OCI-LY3 (cell line): ENCODE measurements around the gene SLC25A26.

Source experiments
- EZH2phosphoT487 ChIP-seq: fragments of 200-600 bp; shearing (Covaris generic); IDR thresholded peaks from 2 replicates; pipeline ENCODE4 v1.6.1; 2018; ENCODE audit warnings: antibody characterized with exemption, mixed run types, low read depth
- TF ChIP-seq, protein P1 (sequence below): fragments of 200-600, 300-600 bp; sonication (generic); IDR thresholded peaks from 2 replicates; pipeline ENCODE4 v1.5.1; 2014; ENCODE audit warnings: antibody characterized with exemption, low read length, low read depth

DNA sequence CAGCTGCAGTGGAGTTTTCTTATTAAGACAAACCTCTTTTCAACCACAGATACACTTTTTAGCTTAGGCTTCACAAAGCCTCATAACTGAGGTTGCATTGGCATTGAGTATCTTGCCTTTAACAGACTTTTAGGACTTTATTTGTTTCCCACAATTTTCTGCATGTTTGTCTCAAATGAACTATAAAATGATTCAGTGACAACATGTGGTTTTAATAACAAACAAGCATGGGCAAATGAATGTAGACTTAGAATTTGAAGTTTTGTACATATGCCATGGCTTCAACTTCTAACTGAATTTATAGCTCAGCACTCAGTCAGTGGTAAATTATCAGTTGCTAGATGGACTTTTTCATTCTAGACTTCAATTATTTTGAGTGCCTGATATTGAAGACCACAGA is 101.6 kb downstream of the SLC25A26 start:
- TF ChIP-seq, protein P1, sequence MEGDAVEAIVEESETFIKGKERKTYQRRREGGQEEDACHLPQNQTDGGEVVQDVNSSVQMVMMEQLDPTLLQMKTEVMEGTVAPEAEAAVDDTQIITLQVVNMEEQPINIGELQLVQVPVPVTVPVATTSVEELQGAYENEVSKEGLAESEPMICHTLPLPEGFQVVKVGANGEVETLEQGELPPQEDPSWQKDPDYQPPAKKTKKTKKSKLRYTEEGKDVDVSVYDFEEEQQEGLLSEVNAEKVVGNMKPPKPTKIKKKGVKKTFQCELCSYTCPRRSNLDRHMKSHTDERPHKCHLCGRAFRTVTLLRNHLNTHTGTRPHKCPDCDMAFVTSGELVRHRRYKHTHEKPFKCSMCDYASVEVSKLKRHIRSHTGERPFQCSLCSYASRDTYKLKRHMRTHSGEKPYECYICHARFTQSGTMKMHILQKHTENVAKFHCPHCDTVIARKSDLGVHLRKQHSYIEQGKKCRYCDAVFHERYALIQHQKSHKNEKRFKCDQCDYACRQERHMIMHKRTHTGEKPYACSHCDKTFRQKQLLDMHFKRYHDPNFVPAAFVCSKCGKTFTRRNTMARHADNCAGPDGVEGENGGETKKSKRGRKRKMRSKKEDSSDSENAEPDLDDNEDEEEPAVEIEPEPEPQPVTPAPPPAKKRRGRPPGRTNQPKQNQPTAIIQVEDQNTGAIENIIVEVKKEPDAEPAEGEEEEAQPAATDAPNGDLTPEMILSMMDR, result no peak
- no peak for TF ChIP-seq EZH2phosphoT487
